ENCODE results near the gene PPP3R1. TPM values are rescaled to one million over a fixed set of nuclear protein-coding genes. Genes with fewer than 3 reads are reported as not detected.

The PPP3R1 gene
- total RNA-seq, 1 experiment from 2014 or later, result 74.2 TPM

DNA sequence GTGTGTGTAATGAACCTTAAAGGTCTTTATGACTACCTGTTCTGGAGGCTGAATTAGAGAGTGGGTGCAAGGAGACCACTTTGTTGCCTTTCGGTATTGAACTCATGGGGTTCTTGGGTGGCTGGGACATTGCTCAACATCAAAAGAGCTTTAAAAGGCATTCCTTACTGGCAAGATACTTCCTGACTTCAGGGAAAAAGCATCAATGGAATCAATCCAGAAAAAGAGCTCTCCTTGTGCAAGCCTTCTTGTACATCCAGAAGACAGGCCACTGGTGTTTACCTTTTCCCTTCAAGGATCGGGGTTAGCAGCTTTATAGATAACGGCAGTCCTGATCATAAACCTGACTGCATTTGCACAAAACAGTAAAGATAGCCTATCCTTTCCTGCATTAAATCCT lies 85.1 kb downstream of the PPP3R1 start:
- H2BK5ac ChIP-seq (ENCODE audit: insufficient read length, low read length), result no peak overlapping the region
- no peak overlapping the region for H2AFZ ChIP-seq (ENCODE audit: low read length)
- no peak overlapping the region for H3K18ac ChIP-seq (ENCODE audit: insufficient read length, low read depth, low read length)
- no peak overlapping the region for H3K14ac ChIP-seq (ENCODE audit: insufficient read depth, low read length)
- H4K20me1 ChIP-seq (ENCODE audit: control insufficient read depth, insufficient read depth, insufficient read length), result peaks cover 2% of the 10 kb centered on the region
- no peak overlapping the region for H2BK15ac ChIP-seq (ENCODE audit: low read depth, low read length)
- no peaks in the 10 kb centered on the region for H3K4me1 ChIP-seq (ENCODE audit: insufficient read depth, low read length)
- WGBS (ENCODE audit: extremely low coverage, insufficient read length, low lambda C conversion rate), result no CpG with 5 or more reads among the region's 3 CpGs
- H2BK120ac ChIP-seq (ENCODE audit: low read depth, low read length, poor library complexity, severe bottlenecking), result no peak overlapping the region
- Mint-ChIP-seq H3K36me3 (ENCODE audit: insufficient read depth in 1 of 3, low read depth in 3 of 3) (peaks cover 24 to 65% (median 47%) of the 10 kb centered on the region in 3 experiments; a peak in 6 of 7 replicates), H3K27ac (no peak overlapping the region), H3K9me3 (no peaks in the 10 kb centered on the region), H3K4me1 (no peaks in the 10 kb centered on the region), H3K4me3 (no peak overlapping the region), H3K27me3 (ENCODE audit: low read depth) (no peaks in the 10 kb centered on the region)
- no peaks in the 10 kb centered on the region for H3K79me2 ChIP-seq (ENCODE audit: insufficient read depth, low read length)
- H3K79me1 ChIP-seq (ENCODE audit: insufficient read depth, low read depth, low read length, poor library complexity, severe bottlenecking), result no peaks in the 10 kb centered on the region
- no peak overlapping the region for H2AK5ac ChIP-seq (ENCODE audit: insufficient read length, low read length)
- H3K9me3 ChIP-seq (ENCODE audit: control insufficient read depth, low read depth, low read length), result no peaks in the 10 kb centered on the region
- H3K23ac ChIP-seq (ENCODE audit: insufficient read length, low read depth, low read length), result no peak overlapping the region
- no peak overlapping the region for H2BK12ac ChIP-seq (ENCODE audit: insufficient read length, low read depth, low read length)
- no peak overlapping the region for H3T11ph ChIP-seq (ENCODE audit: low read length)
- no peak overlapping the region for H3K56ac ChIP-seq (ENCODE audit: insufficient read length, low read depth, low read length)
- H3K4me2 ChIP-seq (ENCODE audit: insufficient read depth, insufficient read length, low read length), result no peak overlapping the region
- no peak overlapping the region for H2BK20ac ChIP-seq (ENCODE audit: low read depth, low read length, poor library complexity, severe bottlenecking)
- H4K8ac ChIP-seq (replicated peaks; ENCODE audit: insufficient read length, low read depth, low read length), result no peak overlapping the region
- no peak for DNase-seq
- H3K23me2 ChIP-seq (ENCODE audit: insufficient read length, low read depth, low read length, poor library complexity, severe bottlenecking), result no peaks in the 10 kb centered on the region
- TF ChIP-seq CTCF (conservative IDR thresholded peaks at IDR 0.05), result no peak
- no peak overlapping the region for H3K9ac ChIP-seq (ENCODE audit: extremely low read depth, insufficient read length, low read length)
- H3K27me3 ChIP-seq (ENCODE audit: insufficient read depth, low read length), result no peaks in the 10 kb centered on the region
- H4K91ac ChIP-seq (ENCODE audit: insufficient read length, low read depth, low read length), result no peak overlapping the region
- no peak overlapping the region for H4K5ac ChIP-seq (ENCODE audit: insufficient read length, low read depth, low read length)
- no peak overlapping the region for H3K27ac ChIP-seq (ENCODE audit: insufficient read length, low read depth, low read length)
- no peak overlapping the region for H3K4ac ChIP-seq (ENCODE audit: low read depth, low read length)

All from H9 (cell line).